RWPE1 (cell line): ENCODE measurements around the gene XCL2.

Experiments used
- CTCF ChIA-PET: fragments of 350-600 bp; sonication (Branson Sonifier 250); formaldehyde crosslinking; extraction: SDS; loops from one replicate; lab custom pipeline; 2021; lab: Yijun Ruan, JAX
- POLR2A ChIA-PET: fragments of 400-600 bp; formaldehyde crosslinking; extraction: SDS; loops from one replicate; lab custom pipeline; 2020; ENCODE audit warnings: antibody characterized with exemption; ENCODE audit not compliant: low non-redundant PET; lab: Yijun Ruan, JAX
- DNase-seq: peaks from one replicate; pipeline ENCODE4 v3.0.0; 2012; ENCODE audit warnings: low spot score
- H3K27ac ChIP-seq: fragments of 450-650 bp; 2 replicates; pipeline ENCODE4 v1.5.1; 2017
- TF ChIP-seq, protein P1 (sequence below): fragments of 450-650 bp; conservative IDR thresholded peaks from 2 replicates; pipeline ENCODE4 v1.5.1; 2017; ENCODE audit warnings: low read depth, mild to moderate bottlenecking

XCL2 gene

DNA sequence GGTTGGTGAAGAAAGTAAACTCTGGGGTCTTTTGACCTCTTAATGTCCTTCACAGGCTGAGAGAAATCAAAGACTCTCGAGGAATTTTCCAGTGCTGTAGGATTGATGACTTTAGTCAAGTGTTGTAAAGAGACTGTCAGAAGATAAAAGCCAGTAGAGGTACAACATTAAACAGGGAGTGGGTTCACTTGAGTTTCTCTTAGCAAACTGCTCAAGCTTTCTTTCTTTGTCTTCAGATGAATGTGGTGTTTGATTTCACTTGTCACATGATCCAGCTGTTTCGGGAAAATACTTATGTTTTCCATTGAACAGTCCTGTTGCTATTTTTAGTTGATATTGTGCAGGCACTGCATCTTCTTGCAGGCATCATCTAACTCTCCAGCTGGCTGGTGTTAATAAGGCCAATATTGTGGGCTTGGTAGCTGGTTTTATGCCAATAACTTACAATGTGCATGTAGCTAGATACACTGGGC lies 45.6 kb downstream of the XCL2 start:
- TF ChIP-seq, protein P1, sequence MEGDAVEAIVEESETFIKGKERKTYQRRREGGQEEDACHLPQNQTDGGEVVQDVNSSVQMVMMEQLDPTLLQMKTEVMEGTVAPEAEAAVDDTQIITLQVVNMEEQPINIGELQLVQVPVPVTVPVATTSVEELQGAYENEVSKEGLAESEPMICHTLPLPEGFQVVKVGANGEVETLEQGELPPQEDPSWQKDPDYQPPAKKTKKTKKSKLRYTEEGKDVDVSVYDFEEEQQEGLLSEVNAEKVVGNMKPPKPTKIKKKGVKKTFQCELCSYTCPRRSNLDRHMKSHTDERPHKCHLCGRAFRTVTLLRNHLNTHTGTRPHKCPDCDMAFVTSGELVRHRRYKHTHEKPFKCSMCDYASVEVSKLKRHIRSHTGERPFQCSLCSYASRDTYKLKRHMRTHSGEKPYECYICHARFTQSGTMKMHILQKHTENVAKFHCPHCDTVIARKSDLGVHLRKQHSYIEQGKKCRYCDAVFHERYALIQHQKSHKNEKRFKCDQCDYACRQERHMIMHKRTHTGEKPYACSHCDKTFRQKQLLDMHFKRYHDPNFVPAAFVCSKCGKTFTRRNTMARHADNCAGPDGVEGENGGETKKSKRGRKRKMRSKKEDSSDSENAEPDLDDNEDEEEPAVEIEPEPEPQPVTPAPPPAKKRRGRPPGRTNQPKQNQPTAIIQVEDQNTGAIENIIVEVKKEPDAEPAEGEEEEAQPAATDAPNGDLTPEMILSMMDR: no peak
- ChIA-PET POLR2A (no interaction called here), CTCF (no interaction called here)
- no peak for DNase-seq
- H3K27ac ChIP-seq: no peak overlapping the region

DNA sequence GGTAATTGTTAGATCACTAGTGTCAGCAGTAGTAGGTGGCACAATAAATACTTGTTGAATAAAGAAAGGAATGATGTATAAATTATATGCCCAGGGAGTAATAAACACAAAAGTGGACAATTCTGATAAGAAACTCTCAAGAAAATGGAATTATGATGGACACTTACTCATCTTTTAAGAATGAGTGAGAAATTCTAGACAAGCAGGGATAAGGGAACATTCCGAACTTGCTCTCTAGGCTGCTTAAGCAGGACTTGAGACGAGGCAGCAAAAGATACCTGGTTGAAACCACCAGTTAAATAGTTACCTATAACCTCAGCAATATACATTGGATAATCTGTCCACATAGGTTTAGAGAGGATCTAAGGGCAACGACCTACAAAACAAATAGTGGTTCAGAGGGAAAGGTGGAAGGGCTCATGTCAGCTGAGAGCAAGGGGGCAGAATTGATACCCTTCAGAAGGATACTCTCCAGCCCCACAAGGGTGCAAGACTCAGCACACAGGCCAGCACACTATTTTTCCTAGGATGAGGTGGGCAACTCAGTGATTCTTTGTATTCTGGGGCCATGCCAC lies 46.3 kb downstream of the XCL2 start:
- POLR2A ChIA-PET: no interaction called here
- DNase-seq: no peak
- TF ChIP-seq, protein P1: no peak
- CTCF ChIA-PET: no interaction called here
- no peak overlapping the region for H3K27ac ChIP-seq

DNA sequence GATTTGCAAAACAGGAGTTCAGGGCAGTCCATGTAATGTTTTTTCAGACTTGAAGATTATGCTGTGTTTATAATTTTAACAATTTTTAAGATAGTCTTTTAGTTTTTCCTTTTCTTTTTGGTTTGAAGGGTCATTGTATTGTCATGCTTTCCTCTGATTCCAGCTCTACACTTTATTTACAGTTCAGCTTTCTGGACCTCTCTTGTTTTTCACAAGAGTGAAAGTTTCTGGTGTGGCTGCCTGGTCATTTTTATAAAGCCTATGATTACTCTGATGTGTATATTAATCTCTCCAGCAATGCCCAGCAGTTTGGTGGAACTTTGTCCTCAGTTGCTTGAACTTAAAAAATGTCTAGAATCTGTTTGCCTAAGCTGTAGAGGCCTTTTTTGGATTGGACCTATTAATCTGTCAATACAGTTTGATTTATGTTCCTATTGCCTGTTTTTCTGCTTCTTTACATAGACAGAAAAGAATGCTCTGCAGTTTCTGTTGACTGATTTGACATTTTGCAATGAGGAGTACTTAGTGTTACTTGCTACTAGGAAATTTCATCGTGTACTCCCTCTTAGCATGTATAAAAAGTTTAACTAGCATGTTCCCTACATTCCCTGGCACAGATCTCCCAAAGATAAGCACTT lies 52.2 kb downstream of the XCL2 start:
- no peak overlapping the region for H3K27ac ChIP-seq
- ChIA-PET POLR2A (no interaction called here), CTCF (no interaction called here)
- DNase-seq: no peak
- TF ChIP-seq, protein P1: no peak
